IMR-90 (cell line): ENCODE data around the gene AHNAK.

Experiments
- CEBPB ChIP-seq: IDR thresholded peaks from 2 replicates; pipeline ENCODE4 v1.6.1; 2012; ENCODE audit warnings: low read depth, low read length, improper control_type of control experiment
- CHD1 ChIP-seq: IDR thresholded peaks from 2 replicates; pipeline ENCODE4 v1.6.1; 2012; ENCODE audit warnings: low read depth, low read length, improper control_type of control experiment
- ELK1 ChIP-seq: fragments of 150-350 bp; IDR thresholded peaks from 2 replicates; pipeline ENCODE4 v1.6.1; 2016; ENCODE audit warnings: low read depth, mild to moderate bottlenecking, low read length, moderate library complexity, borderline replicate concordance
- FOS ChIP-seq: fragments of 150-350 bp; IDR thresholded peaks from 2 replicates; pipeline ENCODE4 v1.6.1; 2016; ENCODE audit warnings: low read depth, low read length
- MAFK ChIP-seq: IDR thresholded peaks from 2 replicates; pipeline ENCODE4 v1.6.1; 2012; ENCODE audit warnings: low read depth, low read length, improper control_type of control experiment
- MAZ ChIP-seq: IDR thresholded peaks from 2 replicates; pipeline ENCODE4 v1.6.1; 2012; ENCODE audit warnings: low read depth, mild to moderate bottlenecking, low read length, improper control_type of control experiment, moderate library complexity, borderline replicate concordance
- MXI1 ChIP-seq: IDR thresholded peaks from 2 replicates; pipeline ENCODE4 v1.6.1; 2012; ENCODE audit warnings: low read depth, mild to moderate bottlenecking, low read length, moderate library complexity, borderline replicate concordance
- NFE2L2 ChIP-seq: fragments of 150-350 bp; IDR thresholded peaks from 2 replicates; pipeline ENCODE4 v1.6.1; 2016; ENCODE audit warnings: low read depth, mild to moderate bottlenecking, low read length
- POLR2A ChIP-seq: IDR thresholded peaks from 2 replicates; pipeline ENCODE4 v1.6.1; 2012; ENCODE audit warnings: mild to moderate bottlenecking, low read depth, low read length
- RAD21 ChIP-seq: IDR thresholded peaks from 2 replicates; pipeline ENCODE4 v1.6.1; 2012; ENCODE audit warnings: low read length, improper control_type of control experiment
- RFX5 ChIP-seq: IDR thresholded peaks from 2 replicates; pipeline ENCODE4 v1.8.0; 2012; ENCODE audit warnings: low read depth, mild to moderate bottlenecking, low read length, moderate library complexity
- SMC3 ChIP-seq: fragments of 150-350 bp; IDR thresholded peaks from 2 replicates; pipeline ENCODE4 v1.6.1; 2016; ENCODE audit warnings: low read depth, mild to moderate bottlenecking, antibody characterized with exemption, low read length, moderate library complexity
- TF ChIP-seq, protein P1 (sequence below): conservative IDR thresholded peaks from 2 replicates; pipeline ENCODE4 v1.5.1; 2012; ENCODE audit warnings: mild to moderate bottlenecking, low read depth, low read length, improper control_type of control experiment
- TF ChIP-seq, protein P2 (sequence below): fragments of 150-350 bp; IDR thresholded peaks from 2 replicates; pipeline ENCODE4 v1.6.1; 2017; ENCODE audit warnings: mild to moderate bottlenecking, antibody characterized with exemption, low read length, low read depth

- TF ChIP-seq MXI1, result no peak
- TF ChIP-seq, protein P1, sequence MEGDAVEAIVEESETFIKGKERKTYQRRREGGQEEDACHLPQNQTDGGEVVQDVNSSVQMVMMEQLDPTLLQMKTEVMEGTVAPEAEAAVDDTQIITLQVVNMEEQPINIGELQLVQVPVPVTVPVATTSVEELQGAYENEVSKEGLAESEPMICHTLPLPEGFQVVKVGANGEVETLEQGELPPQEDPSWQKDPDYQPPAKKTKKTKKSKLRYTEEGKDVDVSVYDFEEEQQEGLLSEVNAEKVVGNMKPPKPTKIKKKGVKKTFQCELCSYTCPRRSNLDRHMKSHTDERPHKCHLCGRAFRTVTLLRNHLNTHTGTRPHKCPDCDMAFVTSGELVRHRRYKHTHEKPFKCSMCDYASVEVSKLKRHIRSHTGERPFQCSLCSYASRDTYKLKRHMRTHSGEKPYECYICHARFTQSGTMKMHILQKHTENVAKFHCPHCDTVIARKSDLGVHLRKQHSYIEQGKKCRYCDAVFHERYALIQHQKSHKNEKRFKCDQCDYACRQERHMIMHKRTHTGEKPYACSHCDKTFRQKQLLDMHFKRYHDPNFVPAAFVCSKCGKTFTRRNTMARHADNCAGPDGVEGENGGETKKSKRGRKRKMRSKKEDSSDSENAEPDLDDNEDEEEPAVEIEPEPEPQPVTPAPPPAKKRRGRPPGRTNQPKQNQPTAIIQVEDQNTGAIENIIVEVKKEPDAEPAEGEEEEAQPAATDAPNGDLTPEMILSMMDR, result no peak
- TF ChIP-seq CHD1, result no peak
- no peak for TF ChIP-seq RFX5
- TF ChIP-seq POLR2A, result no peak
- TF ChIP-seq NFE2L2, result no peak
- TF ChIP-seq, protein P2, sequence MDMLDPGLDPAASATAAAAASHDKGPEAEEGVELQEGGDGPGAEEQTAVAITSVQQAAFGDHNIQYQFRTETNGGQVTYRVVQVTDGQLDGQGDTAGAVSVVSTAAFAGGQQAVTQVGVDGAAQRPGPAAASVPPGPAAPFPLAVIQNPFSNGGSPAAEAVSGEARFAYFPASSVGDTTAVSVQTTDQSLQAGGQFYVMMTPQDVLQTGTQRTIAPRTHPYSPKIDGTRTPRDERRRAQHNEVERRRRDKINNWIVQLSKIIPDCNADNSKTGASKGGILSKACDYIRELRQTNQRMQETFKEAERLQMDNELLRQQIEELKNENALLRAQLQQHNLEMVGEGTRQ, result no peak
- TF ChIP-seq MAFK, result no peak
- no peak for TF ChIP-seq CEBPB
- no peak for TF ChIP-seq RAD21
- no peak for TF ChIP-seq ELK1
- TF ChIP-seq MAZ, result peak; percentile 27; the same call in 1 of the 2 replicates
- peak; percentile 87 for TF ChIP-seq FOS
- no peak for TF ChIP-seq SMC3
Measured at GRCh38 chr11:62472063-62472884, 74.3 kb downstream of the AHNAK start.
